Measurements from ENCODE around the gene MALRD1. TPM values are rescaled to one million over a fixed set of nuclear protein-coding genes. Genes with fewer than 3 reads are reported as not detected.

MALRD1 gene
- total RNA-seq, 1 donor from 2014 or later = not detected

- DNase-seq (ENCODE audit: low read depth) = no peak
These were observed 58.8 kb downstream of the MALRD1 start for GRCh38 chr10:19107406-19107805.

DNA sequence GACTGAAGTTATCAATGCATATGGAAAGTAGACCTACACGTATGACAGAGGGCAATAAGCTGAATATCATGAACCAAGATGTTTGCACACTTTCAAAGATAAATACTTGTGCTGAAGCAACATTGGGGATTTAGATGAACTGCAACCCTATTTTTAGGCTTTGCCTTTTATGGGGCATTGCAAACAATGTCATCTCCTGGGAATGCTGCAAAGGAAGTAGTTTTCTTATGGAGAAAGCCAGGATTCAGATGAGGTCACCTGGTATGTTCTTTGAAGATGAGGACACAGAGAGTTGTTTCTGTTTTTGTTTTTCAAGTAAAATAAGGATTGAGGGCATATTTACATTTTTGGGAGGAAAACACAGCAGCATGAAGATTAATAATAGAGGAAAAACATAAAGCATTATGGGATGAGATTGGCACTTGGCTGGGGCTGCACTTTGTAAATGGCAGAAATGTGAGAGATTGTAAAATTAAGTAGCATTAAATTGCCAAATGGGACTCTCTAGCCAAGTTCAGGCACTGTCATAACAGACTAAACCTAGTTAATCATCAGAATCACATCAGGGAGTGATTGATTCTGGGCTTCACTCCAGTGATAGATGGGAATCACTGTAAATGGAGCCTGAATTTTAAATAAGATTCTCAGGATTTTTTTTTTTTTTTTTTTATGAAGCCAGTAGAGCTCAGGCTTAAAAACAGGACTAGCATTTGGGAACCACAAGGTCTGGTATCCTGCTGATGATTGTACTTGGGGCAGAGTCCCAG lies 63.1 kb downstream of the MALRD1 start:
- no peak for DNase-seq (ENCODE audit: low read depth)

- no peak for DNase-seq (ENCODE audit: low read depth)
These were observed 68.8 kb downstream of the MALRD1 start for GRCh38 chr10:19117438-19117837.

DNA sequence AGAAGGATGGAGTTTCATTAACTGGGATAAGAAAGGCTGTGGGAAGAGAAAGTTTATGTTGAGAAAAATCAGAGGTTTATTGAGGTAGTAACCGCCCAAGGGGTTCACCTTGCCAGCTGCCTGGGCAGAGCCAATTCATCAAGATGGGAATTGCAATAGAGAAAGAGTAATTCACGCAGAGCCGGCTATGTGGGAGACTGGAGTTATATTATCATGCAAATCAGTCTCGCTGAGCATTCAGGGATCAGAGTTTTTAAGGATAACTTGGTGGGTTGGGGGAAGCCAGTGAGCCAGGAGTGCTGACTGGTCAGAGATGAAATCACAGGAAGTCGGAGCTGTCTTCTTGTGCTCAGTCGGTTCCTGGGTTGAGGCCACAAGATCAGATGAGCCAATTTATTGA lies 70.6 kb downstream of the MALRD1 start:
- no peak for DNase-seq (ENCODE audit: low read depth)

DNA sequence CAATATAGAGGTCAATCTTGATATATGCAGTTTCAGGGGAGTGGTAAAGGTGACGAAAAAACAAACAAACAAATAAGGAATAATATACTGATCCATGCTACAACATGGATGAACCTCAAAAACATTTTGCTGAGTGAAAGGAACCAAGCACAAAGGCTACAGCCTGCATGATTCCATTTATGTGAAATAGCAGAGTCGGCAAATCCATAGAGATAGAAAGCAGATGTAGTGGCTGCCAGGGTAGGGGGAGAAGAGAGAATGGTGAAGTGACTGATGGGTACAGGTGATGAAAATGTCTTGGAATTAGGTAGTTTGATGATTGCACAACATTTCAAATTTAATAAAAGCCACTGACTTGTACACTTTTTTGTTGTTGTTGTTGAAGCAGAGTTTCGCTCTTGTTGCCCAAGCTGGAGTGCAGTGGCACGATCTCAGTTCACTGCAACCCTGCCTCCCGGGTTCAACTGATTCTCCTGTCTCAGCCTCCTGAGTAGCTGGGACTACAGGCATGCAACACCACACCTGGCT lies 71.8 kb downstream of the MALRD1 start:
- DNase-seq (ENCODE audit: low read depth) = no peak

DNA sequence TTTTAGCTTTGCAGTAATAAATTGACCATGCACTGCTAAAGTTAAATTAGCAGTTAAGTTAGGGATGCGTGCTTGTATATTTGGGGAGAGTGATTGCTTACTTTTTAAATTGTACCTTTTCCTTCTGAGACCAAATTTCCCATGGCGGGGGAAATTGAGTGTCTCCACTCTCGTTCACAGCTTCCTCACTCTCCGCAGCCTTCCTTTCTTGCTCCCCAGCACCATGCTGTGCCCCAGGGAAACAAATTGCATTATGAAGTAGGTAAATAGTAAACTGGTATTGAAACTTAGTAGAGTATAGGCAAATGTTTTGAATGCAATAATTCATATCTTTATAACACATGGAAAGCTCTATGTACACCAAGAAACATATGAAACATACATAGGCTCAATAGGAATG lies 85.4 kb downstream of the MALRD1 start:
- no peak for DNase-seq (ENCODE audit: low read depth)

- DNase-seq (ENCODE audit: low read depth) = no peak
These were observed 94.4 kb downstream of the MALRD1 start for GRCh38 chr10:19142967-19143366.

GRCh38 chr10:19144206-19144605 lies 95.6 kb downstream of the MALRD1 start:
- no peak for DNase-seq (ENCODE audit: low read depth)

GRCh38 chr10:19154375-19154774 lies 105.8 kb downstream of the MALRD1 start:
- no peak for DNase-seq (ENCODE audit: low read depth)

GRCh38 chr10:19158358-19158757 lies 109.8 kb downstream of the MALRD1 start:
- DNase-seq (ENCODE audit: low read depth) = no peak

GRCh38 chr10:19158870-19159269 lies 110.3 kb downstream of the MALRD1 start:
- DNase-seq (ENCODE audit: low read depth) = no peak

DNA sequence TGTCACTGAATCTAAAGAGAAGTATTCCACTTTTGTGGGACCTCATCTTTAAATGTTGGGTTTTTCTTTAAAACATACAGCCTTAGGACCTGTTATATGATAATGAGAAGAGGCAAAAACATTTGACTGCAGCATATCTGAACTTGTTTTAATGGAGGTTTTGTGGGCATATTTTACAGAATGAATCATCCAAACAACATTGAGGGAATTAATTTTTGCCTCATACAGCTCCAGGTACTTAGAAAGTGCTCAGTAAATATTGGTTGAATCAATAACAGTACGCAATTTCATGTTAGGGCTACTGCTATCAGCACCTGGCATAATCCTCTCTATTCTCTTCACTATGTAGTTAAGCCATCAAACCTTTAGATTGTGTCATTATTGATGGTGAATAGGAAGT lies 115.9 kb downstream of the MALRD1 start:
- DNase-seq (ENCODE audit: low read depth) = no peak

DNA sequence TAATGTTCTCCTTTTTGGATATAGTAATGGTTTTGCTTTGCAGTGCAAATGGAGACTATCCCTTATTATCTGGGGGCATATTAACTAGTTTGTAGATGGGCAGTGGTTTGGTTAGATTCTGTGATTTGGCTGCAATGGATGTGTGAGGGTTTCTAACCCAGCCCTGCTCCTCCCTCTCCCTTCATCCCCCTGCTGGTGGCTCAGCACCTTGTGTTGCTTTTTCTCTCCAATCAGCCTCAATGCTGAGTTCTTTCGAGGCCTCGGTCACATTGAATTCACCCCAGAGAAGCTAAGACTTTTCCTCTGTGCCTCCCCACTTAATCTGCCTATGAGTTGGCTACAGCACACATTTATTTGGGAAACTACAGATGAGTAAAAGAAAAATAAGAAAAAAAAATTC lies 120.0 kb downstream of the MALRD1 start:
- DNase-seq (ENCODE audit: low read depth) = no peak

- DNase-seq (ENCODE audit: low read depth) = no peak
These were observed 120.4 kb downstream of the MALRD1 start for GRCh38 chr10:19169041-19169440.

GRCh38 chr10:19169684-19170083 lies 121.1 kb downstream of the MALRD1 start:
- DNase-seq (ENCODE audit: low read depth) = no peak

DNA sequence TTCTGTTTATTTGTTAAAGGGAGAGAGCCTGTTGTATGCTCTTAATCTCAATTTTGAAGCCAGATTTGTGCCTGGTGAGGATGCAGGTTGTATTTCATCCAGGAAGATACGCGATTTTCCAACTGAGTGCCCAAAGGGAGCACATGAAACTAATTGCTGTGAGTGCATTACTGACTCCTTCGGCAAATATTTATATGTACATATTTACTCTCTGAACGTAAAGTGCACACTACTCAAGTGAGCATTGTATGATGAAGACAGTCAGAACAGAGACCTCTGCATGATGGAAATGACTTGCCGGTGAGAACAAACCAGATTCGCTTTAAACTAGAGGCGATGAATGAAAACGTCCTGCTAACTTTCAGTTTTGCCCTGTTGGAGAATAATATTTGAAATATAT lies 130.1 kb downstream of the MALRD1 start:
- no peak for DNase-seq (ENCODE audit: low read depth)

DNA sequence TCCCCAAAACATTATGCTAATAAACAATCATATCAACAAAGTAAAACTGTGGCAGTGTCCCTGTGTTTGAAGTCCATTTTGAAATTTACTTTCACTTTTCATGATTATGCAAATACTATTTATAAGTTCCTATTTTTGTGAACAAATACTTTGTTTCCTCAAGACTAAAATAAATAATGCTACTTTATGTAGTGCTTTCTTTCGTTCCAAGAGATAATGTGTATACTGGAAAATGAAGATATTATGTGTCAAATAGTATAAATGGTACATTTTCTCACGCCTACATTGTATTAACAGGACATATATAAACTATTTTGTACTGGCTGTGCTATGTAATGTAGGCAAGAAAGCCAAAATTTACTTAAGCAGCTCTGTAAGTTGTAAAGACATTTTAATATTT lies 136.3 kb downstream of the MALRD1 start:
- no peak for DNase-seq (ENCODE audit: low read depth)

- DNase-seq (ENCODE audit: low read depth) = no peak
These were observed 146.3 kb downstream of the MALRD1 start for GRCh38 chr10:19194866-19195265.

DNA sequence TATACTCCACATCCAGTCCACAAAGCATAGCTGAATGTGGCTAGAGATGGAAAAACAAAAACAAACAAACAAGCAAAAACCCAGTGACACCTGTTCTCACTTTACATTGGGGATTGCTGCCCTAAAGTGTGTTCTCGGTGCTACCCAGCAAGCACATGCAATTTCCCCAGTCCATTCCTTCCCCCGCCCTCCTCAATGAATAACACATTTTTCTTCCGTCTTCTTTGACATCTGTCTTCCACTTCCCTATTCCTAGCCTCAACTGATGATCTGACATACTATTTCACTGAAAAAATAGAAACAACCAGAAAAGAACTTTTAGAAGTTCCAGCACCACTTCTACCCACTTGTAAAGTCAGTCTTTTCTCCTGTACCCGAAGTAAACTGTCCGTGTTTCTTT lies 147.1 kb downstream of the MALRD1 start:
- no peak for DNase-seq (ENCODE audit: low read depth)

DNA sequence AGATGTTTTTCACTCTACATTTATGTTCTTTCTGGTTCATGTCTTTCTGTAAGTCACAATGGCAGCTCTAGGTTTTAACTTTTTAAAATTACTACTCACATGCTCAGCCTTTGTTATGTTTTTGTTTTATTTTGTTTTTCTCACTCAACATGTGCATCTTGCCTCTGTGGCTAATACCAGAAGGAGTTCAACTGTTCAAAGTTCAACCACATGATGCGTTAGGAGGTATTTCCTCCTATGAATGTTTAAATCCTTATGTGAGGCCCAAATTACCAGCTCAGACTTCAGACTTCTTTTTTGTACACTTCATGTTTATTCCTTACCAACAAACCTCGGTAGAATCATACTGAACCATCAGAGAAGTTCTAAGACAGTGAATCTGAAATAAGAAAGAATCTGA lies 151.6 kb downstream of the MALRD1 start:
- DNase-seq (ENCODE audit: low read depth) = no peak

GRCh38 chr10:19204246-19204917 lies 155.8 kb downstream of the MALRD1 start:
- no peak for DNase-seq (ENCODE audit: low read depth)

- DNase-seq (ENCODE audit: low read depth) = no peak
These were observed 160.7 kb downstream of the MALRD1 start for GRCh38 chr10:19209319-19209718.

GRCh38 chr10:19212590-19212989 lies 164.0 kb downstream of the MALRD1 start:
- DNase-seq (ENCODE audit: low read depth) = no peak

Data from myocyte (in vitro differentiated cells).